Measurements from ENCODE around the gene RND3.

- TF ChIP-seq PCBP2 (optimal IDR thresholded peaks at IDR 0.05; ENCODE audit: low read depth, low read length, poor library complexity, severe bottlenecking) (no peak), JUND (CRISPR knock-in tag; IDR thresholded peaks at IDR 0.05) (no peak), ZSCAN22 (CRISPR knock-in tag; IDR thresholded peaks at IDR 0.05) (no peak), KDM5A (IDR thresholded peaks at IDR 0.05; ENCODE audit: borderline replicate concordance, low read length) (no peak), ATF2 (CRISPR knock-in tag; IDR thresholded peaks at IDR 0.05) (no peak), ZNF776 (CRISPR knock-in tag; IDR thresholded peaks at IDR 0.05) (no peak), JUN (CRISPR knock-in tag; IDR thresholded peaks at IDR 0.05) (no peak), ZNF224 (CRISPR knock-in tag; IDR thresholded peaks at IDR 0.05) (no peak), ZNF10 (CRISPR knock-in tag; IDR thresholded peaks at IDR 0.05; ENCODE audit: borderline replicate concordance, low read depth) (no peak), MYC (CRISPR knock-in tag; IDR thresholded peaks at IDR 0.05; ENCODE audit: borderline replicate concordance) (no peak), ZNF138 (CRISPR knock-in tag; IDR thresholded peaks at IDR 0.05; ENCODE audit: low read depth) (no peak), CEBPG (CRISPR knock-in tag; IDR thresholded peaks at IDR 0.05) (no peak)
These were observed 655 bp downstream of the RND3 start for GRCh38 chr2:150486539-150487484.

Data from HepG2 (cell line).